Common myeloid progenitor, CD34-positive (primary cell): Measurements from ENCODE around the gene KRABD2.

Source experiments
- CTCF ChIA-PET: fragments of 350-600 bp; sonication (Branson Sonifier 250); formaldehyde crosslinking; loops from one replicate; lab custom pipeline; 2021; ENCODE audit warnings: antibody characterized with exemption; lab: Charles Lee
- POLR2A ChIA-PET: fragments of 350-600 bp; sonication (Branson Sonifier 250); formaldehyde crosslinking; loops from one replicate; lab custom pipeline; 2021; ENCODE audit warnings: antibody characterized with exemption; lab: Charles Lee
- DNase-seq, 3 donors: peaks; one replicate each; pipeline versions ENCODE4 v3.0.0 to v3.0.0-alpha.2; 2013
- H3K27ac ChIP-seq, 2 experiments: 1 replicate in 1 of 2; 2 replicates in 1 of 2; pipeline ENCODE4 v1.7.0; 2013; ENCODE audit warnings: inconsistent platforms in 2 of 2, low read length in 2 of 2, mild to moderate bottlenecking in 2 of 2, low read depth in 1 of 2, moderate library complexity in 1 of 2; ENCODE audit not compliant: severe bottlenecking in 2 of 2, insufficient read depth in 1 of 2, poor library complexity in 1 of 2
- H3K27me3 ChIP-seq, 5 experiments: replicated peaks in 2 of 5; 1 replicate in 3 of 5; 2 replicates in 2 of 5; pipeline versions ENCODE4 v1.6.1 to v1.7.0; 2013; ENCODE audit warnings: low read length in 4 of 5, mild to moderate bottlenecking in 2 of 5, moderate library complexity in 2 of 5, inconsistent platforms in 1 of 5; ENCODE audit not compliant: insufficient read depth in 5 of 5, control insufficient read depth in 4 of 5
- H3K36me3 ChIP-seq, 4 experiments: 1 replicate in 2 of 4; 2 replicates in 2 of 4; pipeline versions ENCODE4 v1.6.1 to v1.7.0; 2013; ENCODE audit warnings: low read length in 3 of 4, control low read depth in 1 of 4, mild to moderate bottlenecking in 1 of 4; ENCODE audit not compliant: control insufficient read depth in 4 of 4, insufficient read depth in 4 of 4
- H3K4me1 ChIP-seq, 4 experiments: 1 replicate in 3 of 4; 2 replicates in 1 of 4; pipeline versions ENCODE4 v1.6.1 to v1.7.1; 2013; ENCODE audit warnings: low read length in 3 of 4, mild to moderate bottlenecking in 3 of 4, control low read depth in 1 of 4, inconsistent platforms in 1 of 4, moderate library complexity in 1 of 4; ENCODE audit not compliant: control insufficient read depth in 4 of 4, insufficient read depth in 4 of 4; ENCODE audit errors: control extremely low read depth in 1 of 4
- H3K4me3 ChIP-seq, 7 experiments: 1 replicate in 4 of 7; 2 replicates in 3 of 7; pipeline versions ENCODE4 v1.5.1 to v1.7.0; 2013; ENCODE audit warnings: mild to moderate bottlenecking in 7 of 7, low read length in 6 of 7, moderate library complexity in 6 of 7, inconsistent platforms in 2 of 7, low read depth in 2 of 7, control low read depth in 1 of 7; ENCODE audit not compliant: insufficient read depth in 4 of 7, control insufficient read depth in 1 of 7; ENCODE audit errors: extremely low read depth in 1 of 7
- H3K9me3 ChIP-seq, 5 experiments: 1 replicate in 4 of 5; 2 replicates in 1 of 5; pipeline versions ENCODE4 v1.6.1 to v1.7.1; 2013; ENCODE audit warnings: low read length in 4 of 5, mild to moderate bottlenecking in 2 of 5, inconsistent platforms in 1 of 5, low read depth in 1 of 5, moderate library complexity in 1 of 5; ENCODE audit not compliant: control insufficient read depth in 4 of 5, insufficient read depth in 2 of 5; ENCODE audit errors: control extremely low read depth in 1 of 5
- WGBS: methylation state at CpG from one replicate; pipeline ENCODE4 v1.1.5; 2013; ENCODE audit not compliant: insufficient coverage; 5-methylcytosine and 5-hydroxymethylcytosine counted together

The KRABD2 gene

DNA sequence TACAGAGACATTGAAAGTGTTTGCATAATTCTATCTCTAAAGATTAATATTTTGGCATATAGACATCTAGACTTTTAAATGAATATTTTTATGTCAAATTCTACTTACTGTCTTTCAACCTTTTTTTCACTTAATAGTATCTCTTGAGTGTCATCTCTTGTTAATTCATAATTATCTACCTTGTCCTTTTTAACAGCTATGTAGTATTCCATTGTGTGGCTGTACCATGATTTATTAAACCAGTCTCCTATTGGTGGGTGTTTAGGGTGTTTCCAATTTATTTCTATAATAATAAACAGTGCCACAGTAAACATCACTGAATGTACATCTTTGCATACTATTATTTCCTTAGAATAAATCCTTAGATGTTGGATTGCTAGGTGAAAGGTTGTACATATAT lies 37.4 kb upstream of the KRABD2 start:
- POLR2A ChIA-PET: interaction anchor here (1.6 to 1.9 kb wide), 2 partner anchors 22 to 23 kb away, joined by 3 to 4 read pairs; partner anchors contain the start of gene NDEL1
- peaks cover 4 to 20% (median 15%) of the 10 kb centered on the region in 4 experiments for H3K4me1 ChIP-seq
- no peaks in the 10 kb centered on the region for H3K36me3 ChIP-seq
- H3K9me3 ChIP-seq: no peaks in the 10 kb centered on the region
- no peak overlapping the region for H3K27ac ChIP-seq
- no peak for DNase-seq
- CTCF ChIA-PET: interaction anchor here (1.2 kb wide), 1 partner anchor 332 kb away, joined by 3 read pairs; no protein-coding TSS in a partner anchor
- H3K4me3 ChIP-seq: peak overlapping the region in 1 of 7 experiments; percentile 62
- peaks cover 0 to 4% (median 0%) of the 10 kb centered on the region in 5 experiments for H3K27me3 ChIP-seq

DNA sequence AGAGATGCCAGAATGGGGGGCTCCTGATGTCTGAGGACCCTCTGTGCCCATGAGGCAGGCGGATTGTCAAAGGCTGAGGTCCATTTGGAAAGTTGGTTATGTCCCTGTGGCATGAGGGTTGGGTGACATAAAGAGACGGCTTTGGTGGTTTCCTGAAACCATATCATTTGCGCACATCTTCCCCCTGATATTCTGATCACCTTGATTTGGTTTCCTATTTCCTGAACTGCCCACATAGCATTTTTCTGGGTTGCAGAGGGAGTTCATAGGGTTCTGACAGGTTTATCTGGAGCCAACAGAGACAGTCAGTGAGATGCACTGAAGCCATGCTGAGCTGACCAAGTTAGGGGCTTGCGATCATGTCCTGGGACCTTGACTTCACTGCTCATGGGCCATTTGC lies 36.8 kb upstream of the KRABD2 start:
- CTCF ChIA-PET: interaction anchor here (0.7 to 1.4 kb wide), 3 partner anchors 10 to 22 kb away, joined by 3 to 4 read pairs (median 4); partner anchors contain the start of gene NDEL1
- Histone ChIP-seq H3K27me3 (peaks cover 0 to 4% (median 0%) of the 10 kb centered on the region in 5 experiments), H3K4me1 (peaks cover 4 to 21% (median 15%) of the 10 kb centered on the region in 4 experiments), H3K4me3 (peak overlapping the region in 1 of 7 experiments; percentile 62), H3K27ac (peak overlapping the region in 1 of 2 experiments; percentile 32), H3K36me3 (no peaks in the 10 kb centered on the region), H3K9me3 (no peaks in the 10 kb centered on the region)
- DNase-seq: peak; percentile 65 to 85 (median 73)
- POLR2A ChIA-PET: interaction anchor here (1.6 to 1.9 kb wide), 2 partner anchors 22 to 24 kb away, joined by 3 to 4 read pairs; partner anchors contain the start of gene NDEL1
- 0% methylated on average over 2 of the region's 4 CpGs for WGBS

- peaks cover 0 to 2% (median 0%) of the 10 kb centered on the region in 5 experiments for H3K27me3 ChIP-seq
- H3K4me1 ChIP-seq: peaks cover 4 to 22% (median 16%) of the 10 kb centered on the region in 4 experiments
- POLR2A ChIA-PET: interaction anchor here (0.6 to 1.9 kb wide), 2 partner anchors 24 to 27 kb away, joined by 3 to 4 read pairs; partner anchors contain the start of gene NDEL1
- DNase-seq: peak in 2 of 3 donors; percentile 26 to 42
- no peak overlapping the region for H3K4me3 ChIP-seq
- H3K36me3 ChIP-seq: no peaks in the 10 kb centered on the region
- CTCF ChIA-PET: interaction anchor here (1.4 to 3.4 kb wide), 3 partner anchors 9 to 23 kb away, joined by 3 to 12 read pairs (median 4); partner anchors contain the start of gene NDEL1
- no peaks in the 10 kb centered on the region for H3K9me3 ChIP-seq
- 85% methylated on average over 4 of the region's 5 CpGs for WGBS
- H3K27ac ChIP-seq: no peak overlapping the region
These were observed 35.6 kb upstream of the KRABD2 start for GRCh38 chr17:8412089-8412488.

DNA sequence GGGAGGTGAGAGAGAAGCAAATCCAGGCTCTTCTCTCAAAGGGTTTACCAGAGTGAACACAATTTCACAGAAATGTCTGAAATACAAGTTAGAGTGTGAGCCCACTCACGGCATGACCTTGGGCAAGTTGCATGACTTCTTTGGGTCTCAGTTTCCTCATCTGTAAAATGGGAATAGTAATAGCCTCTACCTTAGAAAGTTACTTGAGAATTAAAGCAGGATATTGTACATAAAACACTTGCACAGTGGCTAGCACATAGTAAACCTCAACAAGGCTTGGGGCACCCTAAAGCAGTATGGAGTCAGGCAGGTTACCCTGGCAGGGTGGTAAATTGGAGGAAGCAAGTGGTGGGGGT lies 34.4 kb upstream of the KRABD2 start:
- no peak overlapping the region for H3K27ac ChIP-seq
- no CpG with 5 or more reads among the region's 1 CpG for whole genome bisulfite sequencing
- H3K4me3 ChIP-seq: no peak overlapping the region
- H3K36me3 ChIP-seq: no peaks in the 10 kb centered on the region
- peaks cover 4 to 22% (median 16%) of the 10 kb centered on the region in 4 experiments for H3K4me1 ChIP-seq
- H3K9me3 ChIP-seq: no peaks in the 10 kb centered on the region
- CTCF ChIA-PET: interaction anchor here (0.9 to 3.4 kb wide), 9 partner anchors 10 to 375 kb away, joined by 3 to 12 read pairs (median 4); no protein-coding TSS in a partner anchor
- H3K27me3 ChIP-seq: peaks cover 0 to 2% (median 0%) of the 10 kb centered on the region in 5 experiments
- no peak for DNase-seq
- POLR2A ChIA-PET: no interaction called here

GRCh38 chr17:8409966-8410882 lies 33.7 kb upstream of the KRABD2 start:
- 22% methylated on average over 15 of the region's 19 CpGs for WGBS
- peak; percentile 78 to 83 (median 79) for DNase-seq
- Histone ChIP-seq H3K36me3 (no peaks in the 10 kb centered on the region), H3K9me3 (no peaks in the 10 kb centered on the region), H3K27me3 (peaks cover 0 to 2% (median 0%) of the 10 kb centered on the region in 5 experiments), H3K4me1 (peaks cover 4 to 22% (median 16%) of the 10 kb centered on the region in 4 experiments), H3K27ac (no peak overlapping the region), H3K4me3 (peak overlapping the region in 2 of 7 experiments; percentile 31 to 57)
- ChIA-PET POLR2A (interaction anchor here (0.7 to 1.0 kb wide), 2 partner anchors 27 kb away, joined by 3 to 5 read pairs; no protein-coding TSS in a partner anchor), CTCF (interaction anchor here (0.6 to 3.4 kb wide), 19 partner anchors 11 to 375 kb away, joined by 3 to 12 read pairs (median 3); partner anchors contain the start of gene NDEL1)

DNA sequence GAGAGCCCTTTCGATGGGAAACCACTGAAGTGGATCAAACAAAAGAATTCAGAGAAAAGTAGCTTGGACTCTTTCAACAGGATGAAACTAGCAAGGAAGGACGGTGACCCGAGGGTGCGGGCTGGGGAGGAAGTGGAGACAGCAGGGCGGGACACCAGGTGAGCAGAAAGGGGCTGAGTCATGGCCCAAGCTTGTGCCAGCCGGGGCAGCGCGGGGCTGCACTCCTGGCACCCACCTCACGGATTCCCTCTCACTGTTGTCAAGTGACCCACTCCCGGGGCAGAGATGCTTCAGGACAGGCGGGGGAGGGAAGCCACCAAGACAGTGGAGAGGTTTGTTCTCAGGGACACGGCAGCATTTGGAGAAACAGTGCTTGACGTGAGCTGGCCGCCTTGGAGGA lies 31.9 kb upstream of the KRABD2 start:
- DNase-seq: no peak
- CTCF ChIA-PET: interaction anchor here (1.2 to 1.6 kb wide), 3 partner anchors 12 to 31 kb away, joined by 3 to 4 read pairs (median 3); no protein-coding TSS in a partner anchor
- POLR2A ChIA-PET: no interaction called here
- WGBS: 76% methylated on average over 14 of the region's 14 CpGs
- H3K4me3 ChIP-seq: no peak overlapping the region
- H3K36me3 ChIP-seq: no peaks in the 10 kb centered on the region
- H3K27ac ChIP-seq: no peak overlapping the region
- H3K27me3 ChIP-seq: peaks cover 0 to 2% (median 0%) of the 10 kb centered on the region in 5 experiments
- peaks cover 1 to 18% (median 14%) of the 10 kb centered on the region in 4 experiments for H3K4me1 ChIP-seq
- no peaks in the 10 kb centered on the region for H3K9me3 ChIP-seq
